Gastroesophageal sphincter (tissue), 3 donors: Measurements from ENCODE around the gene DDT.

Source experiments
- EP300 ChIP-seq: sonication (generic); formaldehyde crosslinking; IDR thresholded peaks from one replicate; pipeline ENCODE4 v1.6.1; 2017; ENCODE audit warnings: antibody characterized with exemption, mild to moderate bottlenecking
- TF ChIP-seq, protein P1 (sequence below), 4 experiments: fragments of 200-600 bp in 2 of 4; fragments of 450-650 bp in 2 of 4; sonication (generic) in 1 of 4; IDR thresholded peaks; one replicate each; pipeline ENCODE4 v1.5.1; 2017 to 2019; ENCODE audit warnings: antibody characterized with exemption in 4 of 4, mild to moderate bottlenecking in 2 of 4, moderate library complexity in 2 of 4

DNA sequence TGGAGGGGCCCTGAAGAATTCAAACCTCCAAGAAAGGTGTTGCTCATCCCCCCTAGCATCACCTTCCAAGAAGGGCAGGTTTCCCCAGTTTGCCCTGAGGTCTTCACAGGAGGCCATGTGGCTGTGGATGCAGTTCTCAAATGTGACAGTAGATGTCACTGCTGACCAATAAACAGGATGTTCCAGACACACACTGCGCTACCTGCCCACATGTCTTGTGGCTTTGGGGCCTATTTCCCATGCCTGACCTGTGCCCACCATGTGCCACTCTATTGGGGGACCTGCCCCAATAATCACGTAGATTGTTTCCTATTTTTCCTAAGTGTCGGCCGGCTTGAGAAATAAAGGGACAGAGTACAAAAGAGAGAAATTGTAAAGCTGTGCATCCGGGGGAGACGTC lies 10.2 kb upstream of the DDT start:
- no peak for TF ChIP-seq EP300
- TF ChIP-seq, protein P1, sequence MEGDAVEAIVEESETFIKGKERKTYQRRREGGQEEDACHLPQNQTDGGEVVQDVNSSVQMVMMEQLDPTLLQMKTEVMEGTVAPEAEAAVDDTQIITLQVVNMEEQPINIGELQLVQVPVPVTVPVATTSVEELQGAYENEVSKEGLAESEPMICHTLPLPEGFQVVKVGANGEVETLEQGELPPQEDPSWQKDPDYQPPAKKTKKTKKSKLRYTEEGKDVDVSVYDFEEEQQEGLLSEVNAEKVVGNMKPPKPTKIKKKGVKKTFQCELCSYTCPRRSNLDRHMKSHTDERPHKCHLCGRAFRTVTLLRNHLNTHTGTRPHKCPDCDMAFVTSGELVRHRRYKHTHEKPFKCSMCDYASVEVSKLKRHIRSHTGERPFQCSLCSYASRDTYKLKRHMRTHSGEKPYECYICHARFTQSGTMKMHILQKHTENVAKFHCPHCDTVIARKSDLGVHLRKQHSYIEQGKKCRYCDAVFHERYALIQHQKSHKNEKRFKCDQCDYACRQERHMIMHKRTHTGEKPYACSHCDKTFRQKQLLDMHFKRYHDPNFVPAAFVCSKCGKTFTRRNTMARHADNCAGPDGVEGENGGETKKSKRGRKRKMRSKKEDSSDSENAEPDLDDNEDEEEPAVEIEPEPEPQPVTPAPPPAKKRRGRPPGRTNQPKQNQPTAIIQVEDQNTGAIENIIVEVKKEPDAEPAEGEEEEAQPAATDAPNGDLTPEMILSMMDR (IDR thresholded peaks at IDR 0.05), result peak in 2 of 4 experiments; percentile 13 to 66
